ENCODE measurements around the gene COL1A1. TPM values are rescaled to one million over a fixed set of nuclear protein-coding genes. Genes with fewer than 3 reads are reported as not detected.

COL1A1 gene
- polyA plus RNA-seq, 3 donors = not detected

- intact Hi-C loops (cut with micrococcal nuclease) = no loop called here
- H3K27me3 ChIP-seq (ENCODE audit: control insufficient read depth in 2 of 2, insufficient read depth in 2 of 2, low read length in 2 of 2) = no peaks in the 10 kb centered on the region
- Mint-ChIP-seq H3K36me3 (peaks cover 0 to 2% of the 10 kb centered on the region in 2 donors), H3K4me1 (peaks cover 9% of the 10 kb centered on the region), H3K27me3 (ENCODE audit: low read depth in 3 of 3) (peaks cover 7 to 14% (median 11%) of the 10 kb centered on the region in 3 donors), H3K27ac (no peak overlapping the region), H3K9me3 (peaks cover 0 to 2% (median 0%) of the 10 kb centered on the region in 7 donors), H3K4me3 (no peak overlapping the region)
- H3K9ac ChIP-seq (ENCODE audit: insufficient read depth, low read length, poor library complexity, severe bottlenecking) = no peak overlapping the region
- 95% methylated on average over 10 of the region's 20 CpGs for WGBS (ENCODE audit: insufficient coverage)
- H2AFZ ChIP-seq (ENCODE audit: insufficient read depth, low read depth, low read length, poor library complexity, severe bottlenecking) = no peak overlapping the region
- H3K27ac ChIP-seq (ENCODE audit: low read depth in 1 of 2, low read length in 2 of 2) = no peak overlapping the region
- H3K4me3 ChIP-seq (replicated peaks in 1 of 3; ENCODE audit: low read depth in 2 of 3, low read length in 3 of 3) = no peak overlapping the region
- no peaks in the 10 kb centered on the region for H3K36me3 ChIP-seq (replicated peaks in 1 of 2; ENCODE audit: control insufficient read depth in 1 of 2, insufficient read depth in 2 of 2, low read length in 2 of 2)
- no peak for DNase-seq
- H4K20me1 ChIP-seq (ENCODE audit: insufficient read depth, low read length) = no peaks in the 10 kb centered on the region
- no peaks in the 10 kb centered on the region for H3K9me3 ChIP-seq (replicated peaks in 1 of 2; ENCODE audit: control insufficient read depth in 1 of 2, insufficient read depth in 1 of 2, low read length in 2 of 2)
- peaks cover 7 to 10% of the 10 kb centered on the region in 2 donors for H3K4me1 ChIP-seq (ENCODE audit: control insufficient read depth in 1 of 2, insufficient read depth in 2 of 2, low read length in 2 of 2)
- no peak for TF ChIP-seq CTCF (IDR thresholded peaks at IDR 0.05)
- no peaks in the 10 kb centered on the region for H3K79me2 ChIP-seq (ENCODE audit: insufficient read depth, low read length)
- H3K4me2 ChIP-seq (replicated peaks; ENCODE audit: extremely low read depth, low read length, poor library complexity, severe bottlenecking) = no peak overlapping the region
These were observed 11.7 kb downstream of the COL1A1 start for GRCh38 chr17:50189550-50190292.

GRCh38 chr17:50188921-50189549 lies 12.4 kb downstream of the COL1A1 start:
- WGBS (ENCODE audit: insufficient coverage) = 95% methylated on average over 8 of the region's 11 CpGs
- peaks cover 16% of the 10 kb centered on the region for H3K4me1 Mint-ChIP-seq
- H3K27me3 ChIP-seq (ENCODE audit: control insufficient read depth in 2 of 2, insufficient read depth in 2 of 2, low read length in 2 of 2) = no peaks in the 10 kb centered on the region
- H3K36me3 ChIP-seq (replicated peaks in 1 of 2; ENCODE audit: control insufficient read depth in 1 of 2, insufficient read depth in 2 of 2, low read length in 2 of 2) = no peaks in the 10 kb centered on the region
- no peak overlapping the region for H3K4me3 Mint-ChIP-seq
- no peaks in the 10 kb centered on the region for H3K79me2 ChIP-seq (ENCODE audit: insufficient read depth, low read length)
- no peaks in the 10 kb centered on the region for H4K20me1 ChIP-seq (ENCODE audit: insufficient read depth, low read length)
- no peak for DNase-seq
- H3K4me2 ChIP-seq (replicated peaks; ENCODE audit: extremely low read depth, low read length, poor library complexity, severe bottlenecking) = no peak overlapping the region
- no peak overlapping the region for H3K9ac ChIP-seq (ENCODE audit: insufficient read depth, low read length, poor library complexity, severe bottlenecking)
- no peak overlapping the region for H3K4me3 ChIP-seq (replicated peaks in 1 of 3; ENCODE audit: low read depth in 2 of 3, low read length in 3 of 3)
- H3K9me3 ChIP-seq (replicated peaks in 1 of 2; ENCODE audit: control insufficient read depth in 1 of 2, insufficient read depth in 1 of 2, low read length in 2 of 2) = no peaks in the 10 kb centered on the region
- peaks cover 0 to 2% of the 10 kb centered on the region in 2 donors for H3K36me3 Mint-ChIP-seq
- H3K27me3 Mint-ChIP-seq (ENCODE audit: low read depth in 3 of 3) = peaks cover 7 to 14% (median 9%) of the 10 kb centered on the region in 3 donors
- H3K9me3 Mint-ChIP-seq = peaks cover 0 to 2% (median 0%) of the 10 kb centered on the region in 7 donors
- intact Hi-C loops (cut with micrococcal nuclease) = no loop called here
- H3K4me1 ChIP-seq (ENCODE audit: control insufficient read depth in 1 of 2, insufficient read depth in 2 of 2, low read length in 2 of 2) = peaks cover 14 to 17% of the 10 kb centered on the region in 2 donors
- no peak overlapping the region for H3K27ac ChIP-seq (ENCODE audit: low read depth in 1 of 2, low read length in 2 of 2)
- no peak for TF ChIP-seq CTCF (IDR thresholded peaks at IDR 0.05)
- H3K27ac Mint-ChIP-seq = no peak overlapping the region
- H2AFZ ChIP-seq (ENCODE audit: insufficient read depth, low read depth, low read length, poor library complexity, severe bottlenecking) = no peak overlapping the region

Measured in CD14-positive monocyte (primary cell).